Endothelial cell (in vitro differentiated cells): Measurements from ENCODE around the gene NOS1AP. TPM values are rescaled to one million over a fixed set of nuclear protein-coding genes. Genes with fewer than 3 reads are reported as not detected.

Source experiments
- DNase-seq: peaks from one replicate; pipeline ENCODE4 v3.0.0; 2021; ENCODE audit warnings: low spot score
- H3K27ac Mint-ChIP-seq: one replicate; pipeline ENCODE4 v1.8.0; 2021; ENCODE audit warnings: mixed read lengths, inconsistent platforms; ENCODE audit not compliant: unreplicated experiment
- H3K27me3 Mint-ChIP-seq: one replicate; pipeline ENCODE4 v1.8.0; 2021; ENCODE audit warnings: mild to moderate bottlenecking, moderate library complexity, mixed read lengths, inconsistent platforms; ENCODE audit not compliant: unreplicated experiment
- H3K36me3 Mint-ChIP-seq: one replicate; pipeline ENCODE4 v1.8.0; 2021; ENCODE audit warnings: mild to moderate bottlenecking, low read depth, mixed read lengths, inconsistent platforms; ENCODE audit not compliant: unreplicated experiment
- H3K4me1 Mint-ChIP-seq: one replicate; pipeline ENCODE4 v1.8.0; 2021; ENCODE audit warnings: mild to moderate bottlenecking, mixed read lengths, inconsistent platforms; ENCODE audit not compliant: unreplicated experiment
- H3K4me3 Mint-ChIP-seq: one replicate; pipeline ENCODE4 v1.8.0; 2021; ENCODE audit warnings: mild to moderate bottlenecking, mixed read lengths, inconsistent platforms; ENCODE audit not compliant: unreplicated experiment
- H3K9me3 Mint-ChIP-seq: one replicate; pipeline ENCODE4 v1.8.0; 2021; ENCODE audit warnings: mixed read lengths, inconsistent platforms; ENCODE audit not compliant: unreplicated experiment
- CTCF ChIP-seq: fragments of 200-600 bp; sonication (generic); IDR thresholded peaks from one replicate; pipeline ENCODE4 v1.5.0; 2021; ENCODE audit warnings: antibody characterized with exemption; ENCODE audit not compliant: unreplicated experiment
- total RNA-seq: library from RNA; stranded (reverse); fragmentation: NEBNext Ultra II Directional; extraction: Animal tissue kit (Norgen Biotek cat#: 25700); gene quantifications from one replicate; pipeline ENCODE4 v1.2.1, GENCODE V29; 2021; ENCODE audit not compliant: unreplicated experiment

Gene NOS1AP
- total RNA-seq, 1 donor from 2014 or later = 19.8 TPM

- H3K9me3 Mint-ChIP-seq = no peaks in the 10 kb centered on the region
- H3K4me1 Mint-ChIP-seq = peaks cover 44% of the 10 kb centered on the region
- H3K27me3 Mint-ChIP-seq = peaks cover 6% of the 10 kb centered on the region
- H3K27ac Mint-ChIP-seq = no peak overlapping the region
- TF ChIP-seq CTCF = no peak
- H3K4me3 Mint-ChIP-seq = no peak overlapping the region
- no peak for DNase-seq
- peaks cover 6% of the 10 kb centered on the region for H3K36me3 Mint-ChIP-seq
These were observed 116.9 kb downstream of the NOS1AP start for GRCh38 chr1:162186406-162186805.

- no peak for DNase-seq
- no peak for TF ChIP-seq CTCF
- H3K27me3 Mint-ChIP-seq = peaks cover 6% of the 10 kb centered on the region
- H3K4me1 Mint-ChIP-seq = peaks cover 54% of the 10 kb centered on the region
- H3K4me3 Mint-ChIP-seq = no peak overlapping the region
- no peaks in the 10 kb centered on the region for H3K9me3 Mint-ChIP-seq
- no peaks in the 10 kb centered on the region for H3K36me3 Mint-ChIP-seq
- no peak overlapping the region for H3K27ac Mint-ChIP-seq
These were observed 118.3 kb downstream of the NOS1AP start for GRCh38 chr1:162187687-162188276.

GRCh38 chr1:162189345-162189744, 119.9 kb downstream of the NOS1AP start:
- DNase-seq = no peak
- Mint-ChIP-seq H3K4me1 (peaks cover 52% of the 10 kb centered on the region), H3K27me3 (peaks cover 4% of the 10 kb centered on the region), H3K36me3 (no peaks in the 10 kb centered on the region), H3K9me3 (no peaks in the 10 kb centered on the region), H3K4me3 (no peak overlapping the region), H3K27ac (no peak overlapping the region)
- no peak for TF ChIP-seq CTCF

GRCh38 chr1:162191396-162192305, 122.2 kb downstream of the NOS1AP start:
- TF ChIP-seq CTCF = no peak
- peak; percentile 20 for DNase-seq
- Mint-ChIP-seq H3K27me3 (peaks cover 4% of the 10 kb centered on the region), H3K27ac (peak overlapping the region; percentile 85), H3K4me1 (peaks cover 52% of the 10 kb centered on the region), H3K4me3 (no peak overlapping the region), H3K9me3 (no peaks in the 10 kb centered on the region), H3K36me3 (no peaks in the 10 kb centered on the region)

- Mint-ChIP-seq H3K4me1 (peaks cover 58% of the 10 kb centered on the region), H3K9me3 (no peaks in the 10 kb centered on the region), H3K4me3 (no peak overlapping the region), H3K27me3 (peaks cover 4% of the 10 kb centered on the region), H3K27ac (peak overlapping the region; percentile 36), H3K36me3 (no peaks in the 10 kb centered on the region)
- DNase-seq = no peak
- no peak for TF ChIP-seq CTCF
These were observed 122.8 kb downstream of the NOS1AP start for GRCh38 chr1:162192306-162192678.
